Colonic mucosa (tissue), 4 donors: ENCODE results near the gene TFDP2. TPM values are rescaled to one million over a fixed set of nuclear protein-coding genes. Genes with fewer than 3 reads are reported as not detected.

Experiments
- DNase-seq: peaks from one replicate; pipeline ENCODE4 v3.0.0-alpha.2; 2020
- H3K27ac ChIP-seq: fragments of 200-600 bp; one replicate; pipeline ENCODE4 v1.8.0; 2021
- H3K27me3 ChIP-seq: fragments of 200-600 bp; one replicate; pipeline ENCODE4 v1.8.0; 2021
- H3K36me3 ChIP-seq: fragments of 200-600 bp; one replicate; pipeline ENCODE4 v1.8.0; 2021
- H3K4me1 ChIP-seq: fragments of 200-600 bp; one replicate; pipeline ENCODE4 v1.8.0; 2021; ENCODE audit warnings: mild to moderate bottlenecking
- H3K4me3 ChIP-seq: fragments of 200-600 bp; one replicate; pipeline ENCODE4 v1.8.0; 2021
- H3K9ac ChIP-seq, 2 donors: one replicate each; pipeline ENCODE4 v1.7.0; 2013; ENCODE audit warnings: control low read depth in 2 of 2, low read depth in 2 of 2, low read length in 2 of 2
- H3K9me3 ChIP-seq: fragments of 200-600 bp; one replicate; pipeline ENCODE4 v1.8.0; 2021
- CTCF ChIP-seq: fragments of 200-600 bp; IDR thresholded peaks from one replicate; pipeline ENCODE4 v1.8.0; 2022; ENCODE audit warnings: antibody characterized with exemption, mild to moderate bottlenecking
- intact Hi-C: fragments of 100-400 bp; cut with DNase I; formaldehyde crosslinking; loops from one replicate; pipeline ENCODE4 v1.14.1; 2022
- total RNA-seq, 2 donors: library from RNA; stranded (reverse); fragmentation: NEBNext Ultra II Directional in 1 of 2; extraction: Animal tissue kit (Norgen Biotek cat#: 25700) in 1 of 2; gene quantifications; one replicate each; pipeline ENCODE4 v1.2.1, GENCODE V29; 2021
- donor health status: healthy.
- donor health status: DM: no; HTN: no; CAD: no.
- donor health status: DM: no; HTN: no; CAD: no.

Gene TFDP2
- total RNA-seq, 2 donors from 2014 or later = 33.6 to 42.7 TPM

- Histone ChIP-seq H3K4me3 (no peak overlapping the region), H3K4me1 (no peaks in the 10 kb centered on the region), H3K9ac (no peak overlapping the region), H3K27ac (no peak overlapping the region), H3K9me3 (no peaks in the 10 kb centered on the region), H3K36me3 (no peaks in the 10 kb centered on the region), H3K27me3 (no peaks in the 10 kb centered on the region)
- intact Hi-C loops = no loop called here
- TF ChIP-seq CTCF = no peak
- no peak for DNase-seq
These were observed 92.0 kb downstream of the TFDP2 start for GRCh38 chr3:142057331-142057725.

- H3K27me3 ChIP-seq = no peaks in the 10 kb centered on the region
- H3K9ac ChIP-seq = no peak overlapping the region
- no peak for TF ChIP-seq CTCF
- no peak overlapping the region for H3K27ac ChIP-seq
- DNase-seq = no peak
- intact Hi-C loops = no loop called here
- H3K4me3 ChIP-seq = no peak overlapping the region
- no peaks in the 10 kb centered on the region for H3K4me1 ChIP-seq
- no peaks in the 10 kb centered on the region for H3K36me3 ChIP-seq
- no peaks in the 10 kb centered on the region for H3K9me3 ChIP-seq
These were observed 92.6 kb downstream of the TFDP2 start for GRCh38 chr3:142056656-142057330.

- H3K4me3 ChIP-seq = no peak overlapping the region
- no peak for DNase-seq
- no peaks in the 10 kb centered on the region for H3K9me3 ChIP-seq
- intact Hi-C loops = no loop called here
- no peak for TF ChIP-seq CTCF
- H3K36me3 ChIP-seq = no peaks in the 10 kb centered on the region
- no peak overlapping the region for H3K27ac ChIP-seq
- H3K9ac ChIP-seq = no peak overlapping the region
- H3K27me3 ChIP-seq = no peaks in the 10 kb centered on the region
- H3K4me1 ChIP-seq = no peaks in the 10 kb centered on the region
These were observed 95.5 kb downstream of the TFDP2 start for GRCh38 chr3:142053835-142054234.

DNA sequence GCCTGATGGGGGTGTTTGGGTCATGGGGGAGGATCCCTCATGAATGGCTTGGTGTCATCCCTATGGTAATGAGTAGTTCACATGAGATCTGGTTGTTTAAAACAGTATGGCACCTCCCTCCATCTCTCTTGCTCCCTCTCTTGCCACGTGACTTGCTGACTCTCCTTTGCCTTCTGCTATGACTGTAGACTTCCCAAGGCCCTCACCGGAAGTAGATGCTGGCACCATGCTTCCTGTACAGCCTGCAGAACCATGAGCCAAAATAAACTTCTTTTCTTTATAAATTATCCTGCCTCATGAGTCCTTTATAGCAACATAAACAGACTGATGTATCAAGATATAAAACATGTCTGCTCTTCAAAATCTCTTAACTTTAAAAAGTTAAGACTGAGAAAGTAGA lies 96.1 kb downstream of the TFDP2 start:
- TF ChIP-seq CTCF = no peak
- Histone ChIP-seq H3K4me3 (no peak overlapping the region), H3K27me3 (no peaks in the 10 kb centered on the region), H3K27ac (no peak overlapping the region), H3K36me3 (no peaks in the 10 kb centered on the region), H3K9ac (no peak overlapping the region), H3K9me3 (no peaks in the 10 kb centered on the region), H3K4me1 (no peaks in the 10 kb centered on the region)
- intact Hi-C loops = no loop called here
- no peak for DNase-seq

- no peaks in the 10 kb centered on the region for H3K9me3 ChIP-seq
- DNase-seq = no peak
- no peaks in the 10 kb centered on the region for H3K4me1 ChIP-seq
- no peak for TF ChIP-seq CTCF
- no peaks in the 10 kb centered on the region for H3K27me3 ChIP-seq
- H3K9ac ChIP-seq = no peak overlapping the region
- intact Hi-C loops = no loop called here
- H3K4me3 ChIP-seq = no peak overlapping the region
- no peak overlapping the region for H3K27ac ChIP-seq
- H3K36me3 ChIP-seq = no peaks in the 10 kb centered on the region
These were observed 98.0 kb downstream of the TFDP2 start for GRCh38 chr3:142051351-142051750.
